T-helper 2 cell (primary cell): ENCODE data around the gene BSCL2.
A peak's percentile ranks its signal among the peaks of the same experiment; 100 is the strongest.
"Not testable (repeated sequence)": the region's sequence is repeated elsewhere in the genome, so short reads cannot be mapped to it uniquely, and the experiment has no call there.

Experiments
- DNase-seq, 5 experiments: peaks; one replicate each; pipeline versions ENCODE4 v3.0.0 to v3.0.0-alpha.2; 2012 to 2022

BSCL2 gene

GRCh38 chr11:62652161-62653006 lies 54.8 kb downstream of the BSCL2 start:
- peak in 1 of 5 experiments; percentile 30 for DNase-seq

DNA sequence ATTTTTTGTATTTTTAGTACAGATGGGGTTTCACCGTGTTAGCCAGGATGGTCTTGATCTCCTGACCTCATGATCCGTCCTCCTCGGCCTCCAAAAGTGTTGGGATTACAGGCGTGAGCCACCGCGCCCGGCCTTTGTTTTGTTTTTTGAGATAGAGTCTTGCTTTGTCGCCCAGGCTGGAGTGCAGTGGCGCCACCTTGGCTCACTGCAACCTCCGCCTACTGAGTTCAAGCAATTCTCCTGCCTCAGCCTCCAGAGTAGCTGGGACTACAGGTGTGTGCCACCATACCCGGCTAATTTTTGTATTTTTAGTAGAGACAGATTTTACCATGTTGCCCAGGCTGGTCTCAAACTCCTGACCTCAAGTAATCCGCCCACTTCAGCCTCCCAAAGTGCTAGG lies 56.9 kb downstream of the BSCL2 start:
- not testable (repeated sequence) for DNase-seq

DNA sequence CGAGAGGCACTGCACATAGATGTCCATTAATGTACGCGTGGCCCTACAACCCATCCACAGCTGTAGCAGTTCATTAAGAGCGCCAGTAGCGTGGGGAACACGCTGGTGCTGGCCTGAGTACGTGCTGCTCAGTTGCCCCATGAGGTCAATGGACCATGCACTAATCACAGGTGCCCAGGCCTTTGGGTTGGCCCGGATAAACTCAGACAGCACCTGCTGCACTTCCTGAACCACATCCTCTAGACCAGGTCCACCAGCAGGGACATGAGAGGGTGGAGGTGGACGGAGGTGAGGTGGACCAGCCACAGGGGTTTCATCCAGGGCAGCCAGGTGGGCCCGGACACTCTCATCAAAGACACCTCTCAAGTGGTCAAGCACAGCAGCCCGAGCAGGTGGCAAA lies 57.7 kb downstream of the BSCL2 start:
- no peak for DNase-seq

- no peak for DNase-seq
Observed at GRCh38 chr11:62648967-62649364, 58.3 kb downstream of the BSCL2 start.

- DNase-seq, result no peak
Observed at GRCh38 chr11:62648185-62648966, 58.8 kb downstream of the BSCL2 start.

DNA sequence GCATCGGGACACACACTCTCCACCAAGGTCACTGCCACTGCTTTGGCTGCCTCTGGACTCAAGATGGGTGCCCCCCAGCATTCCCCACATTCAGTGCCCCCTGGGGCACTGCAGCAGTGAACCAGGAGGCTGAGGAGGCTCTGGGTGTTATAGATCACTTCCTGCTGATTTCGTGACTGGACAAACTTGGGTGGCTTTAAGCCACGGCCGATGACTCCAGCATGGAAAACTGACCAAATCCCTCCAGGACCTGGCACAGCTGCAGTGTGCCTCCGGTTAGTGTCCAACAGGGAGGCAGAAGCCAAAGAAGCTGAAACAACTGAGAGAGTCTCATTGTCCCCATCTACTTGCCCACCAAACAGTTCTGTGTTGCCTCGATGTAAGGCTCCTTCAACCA lies 59.6 kb downstream of the BSCL2 start:
- DNase-seq, result no peak

GRCh38 chr11:62646825-62647608 lies 60.2 kb downstream of the BSCL2 start:
- DNase-seq, result no peak

DNA sequence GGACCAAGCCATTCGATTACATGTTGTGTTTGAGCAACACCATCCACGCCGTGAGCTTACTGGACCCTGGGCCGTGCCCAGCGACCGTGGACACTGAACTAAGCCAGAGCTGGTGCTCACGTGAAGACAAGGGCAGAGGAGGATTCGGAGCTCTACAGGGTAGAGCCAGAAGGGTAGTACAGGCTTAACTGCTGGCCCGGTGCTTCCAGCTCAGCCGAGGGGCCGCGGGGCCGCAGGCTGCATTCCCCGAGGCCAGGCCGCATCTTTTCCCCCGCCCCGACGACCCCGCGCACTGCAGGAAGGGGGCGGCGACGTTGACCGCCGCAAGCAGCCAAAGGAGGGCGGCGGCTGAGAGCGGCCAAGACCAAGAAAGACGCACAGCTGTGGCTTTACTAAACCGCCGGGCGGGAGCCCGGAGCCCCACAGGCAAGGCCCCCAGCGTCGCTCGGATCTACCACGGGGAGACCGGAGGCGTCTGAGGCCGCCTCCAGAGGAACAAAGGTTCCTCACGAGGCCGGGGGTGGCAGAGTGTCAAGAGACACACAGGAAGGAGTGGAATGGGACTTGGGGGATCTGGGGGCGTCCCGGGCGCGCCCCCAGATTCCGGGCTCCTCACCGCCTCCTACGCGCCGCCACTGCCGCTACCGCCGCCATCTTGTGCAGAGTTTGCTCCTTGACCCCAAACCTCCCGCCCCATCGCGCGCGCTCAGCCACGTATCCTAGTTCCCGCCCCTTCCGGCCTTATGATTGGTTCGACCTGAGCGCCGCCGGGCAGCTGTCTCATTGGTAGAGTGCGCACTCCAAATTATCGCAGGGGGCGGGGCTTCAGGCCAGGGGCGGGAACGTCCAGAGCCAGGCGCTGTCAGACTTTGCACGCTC lies 61.0 kb downstream of the BSCL2 start, which contains the start of gene GANAB:
GANAB (minus strand) TSS at position 668 of the 879 bp plus-strand sequence; CDS start at position 654, 14 bp downstream.
- DNase-seq, result peak; percentile 94 to 99 (median 98)

GRCh38 chr11:62645671-62645945 lies 61.6 kb downstream of the BSCL2 start:
- DNase-seq, result peak in 1 of 5 experiments; percentile 22

GRCh38 chr11:62644220-62644619 lies 63.0 kb downstream of the BSCL2 start:
- no peak for DNase-seq
